Psoas muscle (tissue), 8 donors: ENCODE measurements around the gene PARVA. TPM values are rescaled to one million over a fixed set of nuclear protein-coding genes. Genes with fewer than 3 reads are reported as not detected.

Source experiments
- ATAC-seq, 4 donors: fragments of 200-7000 bp; cut with Tn5 transposase; one replicate each; pipeline ENCODE4 v1.9.1; 2020; ENCODE audit warnings: moderate library complexity in 3 of 4, mild to moderate bottlenecking in 2 of 4
- DNase-seq, 2 donors: peaks; one replicate each; pipeline ENCODE4 v3.0.0-alpha.2; 2020
- H3K27ac ChIP-seq: fragments of 200-600 bp; one replicate; pipeline ENCODE4 v1.8.0; 2022
- H3K27me3 ChIP-seq, 3 donors: fragments of 200-600 bp in 1 of 3; one replicate each; pipeline versions ENCODE4 v1.6.1 to v1.8.0; 2013 to 2022; ENCODE audit warnings: low read length in 2 of 3, mild to moderate bottlenecking in 2 of 3, moderate library complexity in 1 of 3; ENCODE audit not compliant: insufficient read depth in 3 of 3
- H3K36me3 ChIP-seq, 2 donors: fragments of 200-600 bp in 1 of 2; one replicate each; pipeline versions ENCODE4 v1.6.1 to v1.8.0; 2013 to 2022; ENCODE audit warnings: low read depth in 1 of 2, mild to moderate bottlenecking in 1 of 2, moderate library complexity in 1 of 2; ENCODE audit not compliant: insufficient read depth in 1 of 2
- H3K4me1 ChIP-seq: fragments of 200-600 bp; one replicate; pipeline ENCODE4 v1.8.0; 2022
- H3K4me3 ChIP-seq: fragments of 200-600 bp; one replicate; pipeline ENCODE4 v1.8.0; 2022; ENCODE audit warnings: mild to moderate bottlenecking
- H3K9me3 ChIP-seq: fragments of 200-600 bp; one replicate; pipeline ENCODE4 v1.8.0; 2022
- WGBS, 3 donors: extraction: QIAGEN DNeasy Blood & Tissue Kit; methylation state at CpG; one replicate each; pipeline versions ENCODE4 v1.1.6 to v1.1.7; 2013; 5-methylcytosine and 5-hydroxymethylcytosine counted together
- intact Hi-C, 2 donors: fragments of 100-400 bp; cut with DNase I; formaldehyde crosslinking; loops; one replicate each; pipeline versions ENCODE4 v1.11.0 to v1.14.2; 2022
- polyA plus RNA-seq, 3 donors: library from polyadenylated mRNA; stranded (reverse); fragments of 200-250 nt; gene quantifications; one replicate each; pipeline ENCODE4 v1.2.3, GENCODE V29; 2013
- total RNA-seq, 4 donors: library from RNA; stranded (reverse); fragmentation: NEBNext Ultra II Directional in 2 of 4; extraction: Animal tissue kit (Norgen Biotek cat#: 25700) in 2 of 4; gene quantifications; one replicate each; pipeline versions ENCODE4 v1.2.1 to v1.2.4, GENCODE V29; 2021 to 2023
- TF ChIP-seq, protein P1 (sequence below): fragments of 200-600 bp; IDR thresholded peaks from one replicate; pipeline ENCODE4 v1.8.0; 2022; ENCODE audit warnings: antibody characterized with exemption
- donor health status: healthy with polysubstance abuse.
- donor health status: DM: no; HTN: no; CAD: no; lungs with moderate emphysema.
- donor health status: Bipolar disorder and iron deficiency.
- donor health status: healthy.
- donor health status: DM: yes; HTN: yes; CAD: no.
- donor health status: DM: no; HTN: no; CAD: no.
- donor health status: DM: no; HTN: no; CAD: no.
- donor health status: DM: yes; HTN: yes; CAD: no.

The PARVA gene
- total and polyA plus RNA-seq, 7 donors, result 4.4 to 22.7 (median 8.5) TPM

DNA sequence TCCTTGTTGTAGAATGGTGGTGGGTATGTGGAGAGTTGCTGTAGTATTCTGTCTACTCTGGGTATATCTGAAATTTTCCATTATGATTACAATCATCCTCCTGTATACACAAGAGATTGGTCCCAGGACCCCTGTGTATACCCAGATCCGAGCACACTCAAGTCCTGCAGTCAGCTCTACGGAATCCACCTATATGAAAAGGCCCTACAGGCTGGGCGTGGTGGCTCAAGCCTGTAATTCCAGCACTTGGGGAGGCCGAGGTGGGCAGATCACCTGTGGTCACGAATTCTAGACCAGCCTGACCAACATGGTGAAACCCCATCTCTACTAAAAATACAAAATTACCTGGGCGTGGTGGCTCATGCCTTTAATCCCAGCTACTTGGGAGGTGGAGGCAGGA, 17.2 kb downstream of the PARVA start:
- Histone ChIP-seq H3K4me1 (peaks cover 3% of the 10 kb centered on the region), H3K27ac (no peak overlapping the region), H3K4me3 (no peak overlapping the region), H3K9me3 (peaks cover 3% of the 10 kb centered on the region), H3K36me3 (no peaks in the 10 kb centered on the region), H3K27me3 (no peaks in the 10 kb centered on the region)
- 97 to 99% (median 98%) methylated on average over 6 of the region's 6 CpGs for WGBS, 3 donors
- ATAC-seq, result no peak
- DNase-seq, result no peak
- TF ChIP-seq, protein P1, sequence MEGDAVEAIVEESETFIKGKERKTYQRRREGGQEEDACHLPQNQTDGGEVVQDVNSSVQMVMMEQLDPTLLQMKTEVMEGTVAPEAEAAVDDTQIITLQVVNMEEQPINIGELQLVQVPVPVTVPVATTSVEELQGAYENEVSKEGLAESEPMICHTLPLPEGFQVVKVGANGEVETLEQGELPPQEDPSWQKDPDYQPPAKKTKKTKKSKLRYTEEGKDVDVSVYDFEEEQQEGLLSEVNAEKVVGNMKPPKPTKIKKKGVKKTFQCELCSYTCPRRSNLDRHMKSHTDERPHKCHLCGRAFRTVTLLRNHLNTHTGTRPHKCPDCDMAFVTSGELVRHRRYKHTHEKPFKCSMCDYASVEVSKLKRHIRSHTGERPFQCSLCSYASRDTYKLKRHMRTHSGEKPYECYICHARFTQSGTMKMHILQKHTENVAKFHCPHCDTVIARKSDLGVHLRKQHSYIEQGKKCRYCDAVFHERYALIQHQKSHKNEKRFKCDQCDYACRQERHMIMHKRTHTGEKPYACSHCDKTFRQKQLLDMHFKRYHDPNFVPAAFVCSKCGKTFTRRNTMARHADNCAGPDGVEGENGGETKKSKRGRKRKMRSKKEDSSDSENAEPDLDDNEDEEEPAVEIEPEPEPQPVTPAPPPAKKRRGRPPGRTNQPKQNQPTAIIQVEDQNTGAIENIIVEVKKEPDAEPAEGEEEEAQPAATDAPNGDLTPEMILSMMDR, result no peak
- intact Hi-C loops, result no loop called here

DNA sequence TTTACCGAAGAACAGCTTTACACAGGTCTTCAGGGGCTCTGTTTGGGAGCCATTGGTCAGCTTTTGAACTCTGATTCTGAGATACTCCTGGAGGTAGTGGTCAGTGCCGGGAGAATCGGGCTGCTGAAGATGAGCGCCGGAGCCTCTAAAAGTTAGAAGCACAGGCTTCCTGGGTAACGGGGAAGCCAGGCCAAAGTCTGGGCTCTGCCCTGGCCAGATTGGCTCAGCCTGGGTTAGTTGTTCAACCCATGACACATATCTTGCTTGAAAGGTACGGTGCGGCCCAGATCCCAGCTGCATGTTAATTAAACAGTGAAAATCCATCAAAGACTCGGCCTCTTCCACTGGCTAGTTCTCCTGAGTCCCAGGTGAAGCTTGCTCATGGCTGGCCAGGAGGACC, 18.0 kb downstream of the PARVA start:
- intact Hi-C loops, result no loop called here
- no peak overlapping the region for H3K27ac ChIP-seq
- TF ChIP-seq, protein P1, result no peak
- H3K9me3 ChIP-seq, result peaks cover 3% of the 10 kb centered on the region
- no peak overlapping the region for H3K4me3 ChIP-seq
- ATAC-seq (no peak), DNase-seq (no peak)
- H3K36me3 ChIP-seq, result no peaks in the 10 kb centered on the region
- no peaks in the 10 kb centered on the region for H3K27me3 ChIP-seq
- 79 to 96% (median 85%) methylated on average over 9 of the region's 9 CpGs for WGBS, 3 donors
- H3K4me1 ChIP-seq, result peaks cover 3% of the 10 kb centered on the region

DNA sequence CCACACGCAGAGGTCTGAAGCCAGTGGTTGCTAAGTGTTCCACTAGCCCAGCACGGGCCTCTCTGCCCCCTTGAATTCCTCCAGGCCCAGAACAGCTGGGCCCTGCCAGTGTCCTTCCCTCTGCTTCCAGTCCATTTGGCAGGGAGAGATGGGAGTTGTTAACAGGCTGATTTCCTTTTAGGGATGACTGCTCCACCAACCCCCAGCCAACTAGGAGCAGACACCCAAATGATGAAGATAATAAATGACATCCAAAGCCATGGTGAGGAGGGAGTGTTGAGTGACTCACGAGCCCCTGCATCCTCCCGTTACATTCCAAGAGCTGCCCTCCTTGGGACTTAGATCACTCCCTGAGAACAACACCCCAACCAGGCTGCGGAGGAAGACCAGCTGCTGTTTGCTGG, 20.6 kb downstream of the PARVA start:
- H3K4me1 ChIP-seq, result peaks cover 3% of the 10 kb centered on the region
- no peaks in the 10 kb centered on the region for H3K27me3 ChIP-seq
- H3K4me3 ChIP-seq, result no peak overlapping the region
- 24 to 55% (median 44%) methylated on average over 5 of the region's 5 CpGs for WGBS, 3 donors
- H3K36me3 ChIP-seq, result no peaks in the 10 kb centered on the region
- ATAC-seq (peak; percentile 69 to 85 (median 74)), DNase-seq (peak; percentile 33 to 57)
- intact Hi-C loops, result no loop called here
- H3K9me3 ChIP-seq, result peaks cover 3% of the 10 kb centered on the region
- TF ChIP-seq, protein P1, result no peak
- H3K27ac ChIP-seq, result peak overlapping the region; percentile 10

DNA sequence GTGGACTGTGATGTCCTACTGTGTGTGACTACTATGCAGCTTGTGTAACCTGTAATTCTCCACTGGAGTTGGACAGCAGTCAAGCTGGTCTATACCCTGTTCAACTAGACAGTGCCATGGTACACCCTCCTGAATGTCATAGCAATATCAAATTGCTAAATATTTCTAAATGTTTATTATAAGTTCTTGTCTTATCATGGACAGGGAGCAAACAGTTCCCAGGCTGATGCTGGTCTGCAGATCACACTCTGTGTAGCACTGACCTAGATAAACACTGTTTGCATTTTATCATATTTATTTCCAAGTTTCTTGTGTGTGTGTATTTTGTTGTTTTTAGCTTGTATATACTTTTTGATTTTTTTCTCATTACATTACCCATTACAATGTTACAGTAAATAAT, 22.0 kb downstream of the PARVA start:
- Histone ChIP-seq H3K4me3 (no peak overlapping the region), H3K4me1 (peaks cover 3% of the 10 kb centered on the region), H3K27ac (no peak overlapping the region), H3K9me3 (no peaks in the 10 kb centered on the region), H3K27me3 (no peaks in the 10 kb centered on the region), H3K36me3 (no peaks in the 10 kb centered on the region)
- ATAC-seq (no peak), DNase-seq (no peak)
- TF ChIP-seq, protein P1, result no peak
- intact Hi-C loops, result no loop called here

DNA sequence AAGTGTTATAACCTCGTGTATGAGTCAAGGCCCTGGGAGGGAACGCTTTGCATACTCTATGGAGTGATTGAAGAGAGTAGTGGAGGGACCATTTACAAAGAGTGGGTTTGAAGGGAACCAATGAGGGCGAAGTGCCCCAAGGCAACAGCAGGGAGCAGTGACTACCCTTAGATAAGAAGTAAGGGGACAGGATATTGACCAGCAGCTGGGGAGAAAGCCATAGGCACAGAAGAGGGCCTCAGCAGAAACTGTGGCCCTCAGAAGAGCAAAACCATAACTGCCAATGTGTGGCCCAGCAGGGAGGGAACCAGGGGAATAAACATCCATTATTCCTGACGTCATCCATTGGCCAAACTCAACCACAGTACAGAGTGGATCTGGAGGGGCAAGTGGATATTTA, 24.7 kb downstream of the PARVA start:
- Histone ChIP-seq H3K4me3 (no peak overlapping the region), H3K4me1 (peaks cover 3% of the 10 kb centered on the region), H3K9me3 (no peaks in the 10 kb centered on the region), H3K27me3 (no peaks in the 10 kb centered on the region), H3K36me3 (no peaks in the 10 kb centered on the region), H3K27ac (no peak overlapping the region)
- DNase-seq, result no peak
- TF ChIP-seq, protein P1, result no peak
- intact Hi-C loops, result no loop called here
- ATAC-seq, result no peak
- 77 to 94% (median 93%) methylated on average over 4 of the region's 4 CpGs for WGBS, 3 donors
